GM23338 (cell line): ENCODE results near the gene ALDH2. TPM values are rescaled to one million over a fixed set of nuclear protein-coding genes. Genes with fewer than 3 reads are reported as not detected.

ENCODE experiments used
- ATAC-seq: fragments of 200-7000 bp; cut with Tn5 transposase; 3 replicates; pipeline ENCODE4 v1.9.1; 2020
- DNase-seq: peaks from one replicate; pipeline ENCODE4 v3.0.0-alpha.2; 2015; ENCODE audit warnings: low spot score
- H2AFZ ChIP-seq: fragments of 200-600 bp; sonication (generic); 2 replicates; pipeline ENCODE4 v1.8.0; 2016; ENCODE audit warnings: antibody characterized with exemption, mild to moderate bottlenecking, moderate library complexity
- H3F3A ChIP-seq: fragments of 200-600 bp; sonication (generic); replicated peaks from 2 replicates; pipeline ENCODE4 v1.8.0; 2017; ENCODE audit warnings: antibody characterized with exemption, mixed run types, low read depth
- H3K27ac ChIP-seq: fragments of 200-600 bp; sonication (generic); 2 replicates; pipeline ENCODE4 v1.6.1; 2016; ENCODE audit warnings: low read depth
- H3K27me3 ChIP-seq: fragments of 200-600 bp; sonication (generic); 2 replicates; pipeline ENCODE4 v1.8.0; 2016; ENCODE audit warnings: mild to moderate bottlenecking, mixed run types, moderate library complexity; ENCODE audit not compliant: insufficient read depth
- H3K36me3 ChIP-seq: fragments of 200-600 bp; sonication (generic); 2 replicates; pipeline ENCODE4 v1.8.0; 2016; ENCODE audit warnings: mild to moderate bottlenecking; ENCODE audit not compliant: insufficient read depth
- H3K4me1 ChIP-seq: fragments of 200-600 bp; sonication (generic); 2 replicates; pipeline ENCODE4 v1.8.0; 2016; ENCODE audit warnings: mild to moderate bottlenecking, moderate library complexity; ENCODE audit not compliant: insufficient read depth
- H3K4me2 ChIP-seq: fragments of 200-600 bp; sonication (generic); 2 replicates; pipeline ENCODE4 v1.7.1; 2017; ENCODE audit warnings: mixed run types
- H3K4me3 ChIP-seq: fragments of 200-600 bp; sonication (generic); 2 replicates; pipeline ENCODE4 v1.6.1; 2016; ENCODE audit warnings: mixed run types
- H3K79me2 ChIP-seq: fragments of 200-600 bp; sonication (generic); replicated peaks from 2 replicates; pipeline ENCODE4 v1.8.0; 2017; ENCODE audit warnings: mild to moderate bottlenecking; ENCODE audit not compliant: insufficient read depth
- H3K9me2 ChIP-seq: fragments of 200-600 bp; sonication (generic); 2 replicates; pipeline ENCODE4 v1.8.0; 2017; ENCODE audit not compliant: insufficient read depth
- H4K20me1 ChIP-seq: fragments of 200-600 bp; sonication (generic); replicated peaks from 2 replicates; pipeline ENCODE4 v1.8.0; 2017; ENCODE audit warnings: mild to moderate bottlenecking; ENCODE audit not compliant: insufficient read depth
- H3K27ac Mint-ChIP-seq: 2 replicates; pipeline ENCODE4 v1.8.0; 2020; ENCODE audit warnings: inconsistent platforms, mild to moderate bottlenecking, moderate library complexity, mixed read lengths
- H3K27me3 Mint-ChIP-seq: 3 replicates; pipeline ENCODE4 v1.8.0; 2022; ENCODE audit warnings: low read depth, mild to moderate bottlenecking, moderate library complexity, mixed read lengths, inconsistent platforms; ENCODE audit not compliant: insufficient read depth, poor library complexity
- H3K36me3 Mint-ChIP-seq: 3 replicates; pipeline ENCODE4 v1.8.0; 2021; ENCODE audit warnings: low read depth, mild to moderate bottlenecking, inconsistent platforms, moderate library complexity, mixed read lengths
- H3K4me1 Mint-ChIP-seq: 3 replicates; pipeline ENCODE4 v1.8.0; 2020; ENCODE audit warnings: mild to moderate bottlenecking, inconsistent platforms, mixed read lengths
- H3K4me3 Mint-ChIP-seq: 3 replicates; pipeline ENCODE4 v1.8.0; 2021; ENCODE audit warnings: moderate library complexity, mild to moderate bottlenecking, inconsistent platforms, mixed read lengths
- H3K9me3 Mint-ChIP-seq: 3 replicates; pipeline ENCODE4 v1.8.0; 2020; ENCODE audit warnings: moderate library complexity, mild to moderate bottlenecking, inconsistent platforms, mixed read lengths
- CREB1 ChIP-seq: fragments of 250-450 bp; sonication (Bioruptor Pico); IDR thresholded peaks from 2 replicates; pipeline ENCODE4 v1.5.0; 2020; ENCODE audit warnings: low read depth, mild to moderate bottlenecking, moderate library complexity
- NANOG ChIP-seq: IDR thresholded peaks from 2 replicates; pipeline ENCODE4 v1.6.1; 2016; ENCODE audit warnings: antibody characterized with exemption, borderline replicate concordance
- REST ChIP-seq: IDR thresholded peaks from one replicate; pipeline ENCODE4 v1.6.1; 2018; ENCODE audit warnings: antibody characterized with exemption; ENCODE audit not compliant: unreplicated experiment
- STAT1 ChIP-seq: IDR thresholded peaks from one replicate; pipeline ENCODE4 v1.6.1; 2016; ENCODE audit warnings: antibody characterized with exemption; ENCODE audit not compliant: unreplicated experiment
- polyA plus RNA-seq: library from polyadenylated mRNA; unstranded; fragments of >200 nt; fragmentation: Nextera tagmentation; extraction: Ambion mirVana; gene quantifications from 2 replicates; pipeline ENCODE4 v1.2.1, GENCODE V29; 2016
- total RNA-seq: library from RNA; depleted of rRNA; stranded (reverse); fragments of >200 nt; shearing (Covaris generic); gene quantifications from 2 replicates; pipeline ENCODE4 v1.2.3, GENCODE V29; 2014
- TF ChIP-seq, protein P1 (sequence below): IDR thresholded peaks from 2 replicates; pipeline ENCODE4 v1.6.1; 2016; ENCODE audit warnings: antibody characterized with exemption
- TF ChIP-seq, protein P2 (sequence below), 2 experiments: fragments of 200-600 bp in 1 of 2; sonication (generic) in 1 of 2; conservative IDR thresholded peaks; 2 replicates each; pipeline versions ENCODE4 v1.5.1 to v1.6.1; 2016 to 2017; ENCODE audit warnings: antibody characterized with exemption in 2 of 2, low read depth in 2 of 2, mild to moderate bottlenecking in 2 of 2, moderate library complexity in 1 of 2
- TF ChIP-seq, protein P3 (sequence below): fragments of 250-450 bp; sonication (Bioruptor Pico); IDR thresholded peaks from 2 replicates; pipeline ENCODE4 v1.5.0; 2020; ENCODE audit warnings: mild to moderate bottlenecking, moderate library complexity

The ALDH2 gene
- total and polyA plus RNA-seq, 2 experiments from 2014 or later = 14.9 to 50.5 TPM

DNA sequence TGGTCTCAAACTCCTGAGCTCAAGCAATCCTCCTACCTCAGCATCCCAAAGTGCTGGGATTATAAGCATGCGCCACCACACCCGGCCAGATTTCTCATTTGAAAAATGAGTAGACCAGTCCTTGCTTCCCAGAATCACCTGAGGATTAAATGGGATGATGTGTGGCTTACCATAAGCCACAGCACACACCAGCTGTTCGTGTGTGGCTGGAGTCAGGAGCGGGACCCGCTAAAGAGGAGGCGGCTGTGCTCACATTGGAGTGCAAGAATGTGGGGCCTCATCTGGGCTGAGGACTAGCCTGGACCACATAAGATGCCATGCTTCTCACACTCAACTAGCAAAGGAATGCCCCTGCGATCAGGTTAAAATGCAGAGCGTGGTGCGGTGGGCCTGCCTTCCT, 6.7 kb upstream of the ALDH2 start:
- Histone ChIP-seq H3K79me2 (no peaks in the 10 kb centered on the region), H3K4me3 (no peak overlapping the region), H3F3A (0 out of 2 replicates have a peak, but pooled peaks cover 3% of the 10 kb centered on the region), H4K20me1 (no peaks in the 10 kb centered on the region), H3K27ac (no peak overlapping the region), H3K36me3 (no peaks in the 10 kb centered on the region), H2AFZ (no peak overlapping the region), H3K9me2 (no peaks in the 10 kb centered on the region), H3K4me2 (no peak overlapping the region), H3K27me3 (no peaks in the 10 kb centered on the region), H3K4me1 (peaks cover 12% of the 10 kb centered on the region; the same call in 1 of the 2 replicates)
- Mint-ChIP-seq H3K36me3 (peaks cover 3% of the 10 kb centered on the region; the same call in 2 of the 3 replicates), H3K27me3 (peaks cover 14% of the 10 kb centered on the region), H3K27ac (no peak overlapping the region), H3K4me3 (no peak overlapping the region), H3K9me3 (peaks cover 3% of the 10 kb centered on the region; the same call in 1 of the 3 replicates), H3K4me1 (peaks cover 25% of the 10 kb centered on the region)
- no peak for TF ChIP-seq REST
- TF ChIP-seq STAT1 = no peak
- TF ChIP-seq NANOG = no peak
- no peak for TF ChIP-seq CREB1
- TF ChIP-seq, protein P1, sequence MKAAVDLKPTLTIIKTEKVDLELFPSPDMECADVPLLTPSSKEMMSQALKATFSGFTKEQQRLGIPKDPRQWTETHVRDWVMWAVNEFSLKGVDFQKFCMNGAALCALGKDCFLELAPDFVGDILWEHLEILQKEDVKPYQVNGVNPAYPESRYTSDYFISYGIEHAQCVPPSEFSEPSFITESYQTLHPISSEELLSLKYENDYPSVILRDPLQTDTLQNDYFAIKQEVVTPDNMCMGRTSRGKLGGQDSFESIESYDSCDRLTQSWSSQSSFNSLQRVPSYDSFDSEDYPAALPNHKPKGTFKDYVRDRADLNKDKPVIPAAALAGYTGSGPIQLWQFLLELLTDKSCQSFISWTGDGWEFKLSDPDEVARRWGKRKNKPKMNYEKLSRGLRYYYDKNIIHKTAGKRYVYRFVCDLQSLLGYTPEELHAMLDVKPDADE = no peak
- TF ChIP-seq, protein P2, sequence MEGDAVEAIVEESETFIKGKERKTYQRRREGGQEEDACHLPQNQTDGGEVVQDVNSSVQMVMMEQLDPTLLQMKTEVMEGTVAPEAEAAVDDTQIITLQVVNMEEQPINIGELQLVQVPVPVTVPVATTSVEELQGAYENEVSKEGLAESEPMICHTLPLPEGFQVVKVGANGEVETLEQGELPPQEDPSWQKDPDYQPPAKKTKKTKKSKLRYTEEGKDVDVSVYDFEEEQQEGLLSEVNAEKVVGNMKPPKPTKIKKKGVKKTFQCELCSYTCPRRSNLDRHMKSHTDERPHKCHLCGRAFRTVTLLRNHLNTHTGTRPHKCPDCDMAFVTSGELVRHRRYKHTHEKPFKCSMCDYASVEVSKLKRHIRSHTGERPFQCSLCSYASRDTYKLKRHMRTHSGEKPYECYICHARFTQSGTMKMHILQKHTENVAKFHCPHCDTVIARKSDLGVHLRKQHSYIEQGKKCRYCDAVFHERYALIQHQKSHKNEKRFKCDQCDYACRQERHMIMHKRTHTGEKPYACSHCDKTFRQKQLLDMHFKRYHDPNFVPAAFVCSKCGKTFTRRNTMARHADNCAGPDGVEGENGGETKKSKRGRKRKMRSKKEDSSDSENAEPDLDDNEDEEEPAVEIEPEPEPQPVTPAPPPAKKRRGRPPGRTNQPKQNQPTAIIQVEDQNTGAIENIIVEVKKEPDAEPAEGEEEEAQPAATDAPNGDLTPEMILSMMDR (conservative IDR thresholded peaks at IDR 0.05; ENCODE audit: low read depth in 2 of 2) = no peak
- TF ChIP-seq, protein P3, sequence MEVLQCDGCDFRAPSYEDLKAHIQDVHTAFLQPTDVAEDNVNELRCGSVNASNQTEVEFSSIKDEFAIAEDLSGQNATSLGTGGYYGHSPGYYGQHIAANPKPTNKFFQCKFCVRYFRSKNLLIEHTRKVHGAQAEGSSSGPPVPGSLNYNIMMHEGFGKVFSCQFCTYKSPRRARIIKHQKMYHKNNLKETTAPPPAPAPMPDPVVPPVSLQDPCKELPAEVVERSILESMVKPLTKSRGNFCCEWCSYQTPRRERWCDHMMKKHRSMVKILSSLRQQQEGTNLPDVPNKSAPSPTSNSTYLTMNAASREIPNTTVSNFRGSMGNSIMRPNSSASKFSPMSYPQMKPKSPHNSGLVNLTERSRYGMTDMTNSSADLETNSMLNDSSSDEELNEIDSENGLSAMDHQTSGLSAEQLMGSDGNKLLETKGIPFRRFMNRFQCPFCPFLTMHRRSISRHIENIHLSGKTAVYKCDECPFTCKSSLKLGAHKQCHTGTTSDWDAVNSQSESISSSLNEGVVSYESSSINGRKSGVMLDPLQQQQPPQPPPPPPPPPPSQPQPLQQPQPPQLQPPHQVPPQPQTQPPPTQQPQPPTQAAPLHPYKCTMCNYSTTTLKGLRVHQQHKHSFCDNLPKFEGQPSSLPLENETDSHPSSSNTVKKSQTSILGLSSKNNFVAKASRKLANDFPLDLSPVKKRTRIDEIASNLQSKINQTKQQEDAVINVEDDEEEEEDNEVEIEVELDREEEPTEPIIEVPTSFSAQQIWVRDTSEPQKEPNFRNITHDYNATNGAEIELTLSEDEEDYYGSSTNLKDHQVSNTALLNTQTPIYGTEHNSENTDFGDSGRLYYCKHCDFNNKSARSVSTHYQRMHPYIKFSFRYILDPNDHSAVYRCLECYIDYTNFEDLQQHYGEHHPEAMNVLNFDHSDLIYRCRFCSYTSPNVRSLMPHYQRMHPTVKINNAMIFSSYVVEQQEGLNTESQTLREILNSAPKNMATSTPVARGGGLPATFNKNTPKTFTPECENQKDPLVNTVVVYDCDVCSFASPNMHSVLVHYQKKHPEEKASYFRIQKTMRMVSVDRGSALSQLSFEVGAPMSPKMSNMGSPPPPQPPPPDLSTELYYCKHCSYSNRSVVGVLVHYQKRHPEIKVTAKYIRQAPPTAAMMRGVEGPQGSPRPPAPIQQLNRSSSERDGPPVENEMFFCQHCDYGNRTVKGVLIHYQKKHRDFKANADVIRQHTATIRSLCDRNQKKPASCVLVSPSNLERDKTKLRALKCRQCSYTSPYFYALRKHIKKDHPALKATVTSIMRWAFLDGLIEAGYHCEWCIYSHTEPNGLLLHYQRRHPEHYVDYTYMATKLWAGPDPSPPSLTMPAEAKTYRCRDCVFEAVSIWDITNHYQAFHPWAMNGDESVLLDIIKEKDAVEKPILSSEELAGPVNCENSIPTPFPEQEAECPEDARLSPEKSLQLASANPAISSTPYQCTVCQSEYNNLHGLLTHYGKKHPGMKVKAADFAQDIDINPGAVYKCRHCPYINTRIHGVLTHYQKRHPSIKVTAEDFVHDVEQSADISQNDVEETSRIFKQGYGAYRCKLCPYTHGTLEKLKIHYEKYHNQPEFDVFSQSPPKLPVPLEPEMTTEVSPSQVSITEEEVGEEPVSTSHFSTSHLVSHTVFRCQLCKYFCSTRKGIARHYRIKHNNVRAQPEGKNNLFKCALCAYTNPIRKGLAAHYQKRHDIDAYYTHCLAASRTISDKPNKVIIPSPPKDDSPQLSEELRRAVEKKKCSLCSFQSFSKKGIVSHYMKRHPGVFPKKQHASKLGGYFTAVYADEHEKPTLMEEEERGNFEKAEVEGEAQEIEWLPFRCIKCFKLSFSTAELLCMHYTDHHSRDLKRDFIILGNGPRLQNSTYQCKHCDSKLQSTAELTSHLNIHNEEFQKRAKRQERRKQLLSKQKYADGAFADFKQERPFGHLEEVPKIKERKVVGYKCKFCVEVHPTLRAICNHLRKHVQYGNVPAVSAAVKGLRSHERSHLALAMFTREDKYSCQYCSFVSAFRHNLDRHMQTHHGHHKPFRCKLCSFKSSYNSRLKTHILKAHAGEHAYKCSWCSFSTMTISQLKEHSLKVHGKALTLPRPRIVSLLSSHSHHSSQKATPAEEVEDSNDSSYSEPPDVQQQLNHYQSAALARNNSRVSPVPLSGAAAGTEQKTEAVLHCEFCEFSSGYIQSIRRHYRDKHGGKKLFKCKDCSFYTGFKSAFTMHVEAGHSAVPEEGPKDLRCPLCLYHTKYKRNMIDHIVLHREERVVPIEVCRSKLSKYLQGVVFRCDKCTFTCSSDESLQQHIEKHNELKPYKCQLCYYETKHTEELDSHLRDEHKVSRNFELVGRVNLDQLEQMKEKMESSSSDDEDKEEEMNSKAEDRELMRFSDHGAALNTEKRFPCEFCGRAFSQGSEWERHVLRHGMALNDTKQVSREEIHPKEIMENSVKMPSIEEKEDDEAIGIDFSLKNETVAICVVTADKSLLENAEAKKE = no peak
- DNase-seq = no peak
- no peak for ATAC-seq
